Measurements from ENCODE around the gene PDILT.
A peak's percentile ranks its signal among the peaks of the same experiment; 100 is the strongest.
"Not testable (repeated sequence)": the region's sequence is repeated elsewhere in the genome, so short reads cannot be mapped to it uniquely, and the experiment has no call there.

PDILT gene

GRCh38 chr16:20359997-20360396, 44.5 kb downstream of the PDILT start:
- DNase-seq, result no peak

- no peak for DNase-seq
These were observed 49.3 kb downstream of the PDILT start for GRCh38 chr16:20355114-20355782.

GRCh38 chr16:20353379-20353778, 51.2 kb downstream of the PDILT start:
- DNase-seq, result no peak

GRCh38 chr16:20352615-20353014, 51.9 kb downstream of the PDILT start, which contains the start of gene UMOD:
UMOD (minus strand) TSS chr16:20352715; CDS start chr16:20350737, 1,978 bp downstream.
- no peak for DNase-seq

GRCh38 chr16:20349615-20350014, 54.9 kb downstream of the PDILT start:
- DNase-seq, result no peak

GRCh38 chr16:20348365-20349185, 56.0 kb downstream of the PDILT start:
- peak; percentile 38 for DNase-seq

GRCh38 chr16:20347666-20348364, 56.7 kb downstream of the PDILT start:
- no peak for DNase-seq

GRCh38 chr16:20344611-20345010, 59.9 kb downstream of the PDILT start:
- no peak for DNase-seq

GRCh38 chr16:20339744-20340143, 64.8 kb downstream of the PDILT start:
- DNase-seq, result no peak

- no peak for DNase-seq
These were observed 67.6 kb downstream of the PDILT start for GRCh38 chr16:20336955-20337354.

GRCh38 chr16:20334396-20334795, 70.1 kb downstream of the PDILT start:
- DNase-seq, result no peak

GRCh38 chr16:20333120-20333519, 71.4 kb downstream of the PDILT start:
- DNase-seq, result no peak

- DNase-seq, result no peak
These were observed 72.1 kb downstream of the PDILT start for GRCh38 chr16:20332411-20332810.

GRCh38 chr16:20331635-20332034, 72.9 kb downstream of the PDILT start:
- DNase-seq, result no peak

GRCh38 chr16:20329392-20330138, 75.0 kb downstream of the PDILT start:
- DNase-seq, result no peak

GRCh38 chr16:20327444-20328041, 77.0 kb downstream of the PDILT start, which contains the start of gene GP2:
GP2 (minus strand) TSS chr16:20327513; CDS start chr16:20326431, 1,082 bp downstream.
- no peak for DNase-seq

- no peak for DNase-seq
These were observed 78.2 kb downstream of the PDILT start for GRCh38 chr16:20326321-20326720.

GRCh38 chr16:20325005-20325404, 79.5 kb downstream of the PDILT start:
- DNase-seq, result no peak

- DNase-seq, result no peak
These were observed 80.9 kb downstream of the PDILT start for GRCh38 chr16:20323591-20324117.

GRCh38 chr16:20322696-20323095, 81.8 kb downstream of the PDILT start:
- DNase-seq, result no peak

- no peak for DNase-seq
These were observed 82.9 kb downstream of the PDILT start for GRCh38 chr16:20321671-20322070.

- not testable (repeated sequence) for DNase-seq
These were observed 83.5 kb downstream of the PDILT start for GRCh38 chr16:20321051-20321450.

Measured in retina (tissue), 1 donor.